Stimulated activated CD8-positive, alpha-beta memory T cell treated with anti-CD3 and anti-CD28 coated beads, Interleukin-12 subunit alpha, Interleukin-12 subunit beta, amount 100 ng/mL, for 1 hour (primary cell): ENCODE measurements around the gene M6PR.
"Not testable (repeated sequence)": the region's sequence is repeated elsewhere in the genome, so short reads cannot be mapped to it uniquely, and the experiment has no call there.

Source experiments
- DNase-seq: peaks from one replicate; pipeline ENCODE4 v3.0.0-alpha.2; 2020; ENCODE audit warnings: low read depth

M6PR gene

GRCh38 chr12:8950702-8951478 lies 1.4 kb upstream of the M6PR start:
- no peak for DNase-seq

- DNase-seq = no peak
Observed at GRCh38 chr12:8950221-8950527, 729 bp upstream of the M6PR start.

- DNase-seq = no peak
Observed at GRCh38 chr12:8948701-8949341, 624 bp downstream of the M6PR start.

- no peak for DNase-seq
Observed at GRCh38 chr12:8947737-8948136, 1.7 kb downstream of the M6PR start.

- DNase-seq = no peak
Observed at GRCh38 chr12:8946733-8947132, 2.7 kb downstream of the M6PR start.

GRCh38 chr12:8943565-8944186 lies 5.8 kb downstream of the M6PR start:
- no peak for DNase-seq

- no peak for DNase-seq
Observed at GRCh38 chr12:8941691-8942478, 7.6 kb downstream of the M6PR start.

GRCh38 chr12:8937842-8938442 lies 11.5 kb downstream of the M6PR start:
- not testable (repeated sequence) for DNase-seq

GRCh38 chr12:8936735-8937134 lies 12.7 kb downstream of the M6PR start:
- DNase-seq = no peak

GRCh38 chr12:8934080-8934479 lies 15.4 kb downstream of the M6PR start:
- DNase-seq = not testable (repeated sequence)

- DNase-seq = not testable (repeated sequence)
Observed at GRCh38 chr12:8932464-8932863, 17.0 kb downstream of the M6PR start.

- DNase-seq = not testable (repeated sequence)
Observed at GRCh38 chr12:8930655-8931323, 18.7 kb downstream of the M6PR start.

GRCh38 chr12:8922544-8922943 lies 26.9 kb downstream of the M6PR start:
- DNase-seq = no peak

GRCh38 chr12:8919643-8920042 lies 29.8 kb downstream of the M6PR start:
- not testable (repeated sequence) for DNase-seq

- DNase-seq = no peak
Observed at GRCh38 chr12:8917751-8918150, 31.7 kb downstream of the M6PR start.

- DNase-seq = no peak
Observed at GRCh38 chr12:8917031-8917430, 32.4 kb downstream of the M6PR start.

GRCh38 chr12:8916154-8916553 lies 33.3 kb downstream of the M6PR start:
- no peak for DNase-seq

GRCh38 chr12:8914716-8915526 lies 34.5 kb downstream of the M6PR start:
- peak; percentile 47 for DNase-seq

- DNase-seq = peak; percentile 66
Observed at GRCh38 chr12:8914033-8914715, 35.3 kb downstream of the M6PR start, which contains the start of gene PHC1. PHC1 (plus strand) TSS chr12:8914509; CDS start chr12:8917678, 3,169 bp downstream.

- DNase-seq = no peak
Observed at GRCh38 chr12:8913702-8914032, 35.8 kb downstream of the M6PR start.
